NT2/D1 (cell line): Measurements from ENCODE around the gene FARS2.

Experiments
- DNase-seq: peaks from one replicate; pipeline ENCODE4 v3.0.0-alpha.2; 2011; ENCODE audit warnings: low read depth, low spot score
- H3K27me3 ChIP-seq: 2 replicates; pipeline ENCODE4 v1.6.0; 2011; ENCODE audit warnings: mild to moderate bottlenecking; ENCODE audit not compliant: insufficient read length, insufficient read depth
- H3K36me3 ChIP-seq: 2 replicates; pipeline ENCODE4 v1.6.1; 2011; ENCODE audit warnings: mild to moderate bottlenecking, low read length, mixed read lengths; ENCODE audit not compliant: insufficient read depth, insufficient read length
- H3K4me1 ChIP-seq: 2 replicates; pipeline ENCODE4 v1.5.1; 2011; ENCODE audit not compliant: insufficient read depth, insufficient read length
- H3K4me3 ChIP-seq: 2 replicates; pipeline ENCODE4 v1.5.1; 2011; ENCODE audit warnings: low read depth; ENCODE audit not compliant: insufficient read length
- H3K9ac ChIP-seq: 2 replicates; pipeline ENCODE4 v1.6.0; 2011; ENCODE audit warnings: low read depth; ENCODE audit not compliant: insufficient read length
- H3K9me3 ChIP-seq: 2 replicates; pipeline ENCODE4 v1.5.1; 2011; ENCODE audit warnings: mild to moderate bottlenecking, low read length; ENCODE audit not compliant: insufficient read depth
- SUZ12 ChIP-seq: IDR thresholded peaks from 2 replicates; pipeline ENCODE4 v1.6.1; 2011; ENCODE audit not compliant: insufficient read length, insufficient read depth; ENCODE audit errors: extremely low read depth
- YY1 ChIP-seq: IDR thresholded peaks from 2 replicates; pipeline ENCODE4 v1.6.1; 2011; ENCODE audit not compliant: insufficient read length, insufficient read depth
- ZNF274 ChIP-seq: IDR thresholded peaks from 2 replicates; pipeline ENCODE4 v1.6.1; 2011; ENCODE audit warnings: mild to moderate bottlenecking, low read depth, low read length

The FARS2 gene

GRCh38 chr6:5394280-5394679 lies 133.0 kb downstream of the FARS2 start:
- Histone ChIP-seq H3K27me3 (no peaks in the 10 kb centered on the region), H3K4me3 (no peak overlapping the region), H3K9me3 (no peaks in the 10 kb centered on the region), H3K9ac (no peak overlapping the region), H3K36me3 (no peaks in the 10 kb centered on the region), H3K4me1 (no peaks in the 10 kb centered on the region)
- TF ChIP-seq ZNF274, result no peak
- no peak for TF ChIP-seq SUZ12
- TF ChIP-seq YY1, result no peak
- no peak for DNase-seq

DNA sequence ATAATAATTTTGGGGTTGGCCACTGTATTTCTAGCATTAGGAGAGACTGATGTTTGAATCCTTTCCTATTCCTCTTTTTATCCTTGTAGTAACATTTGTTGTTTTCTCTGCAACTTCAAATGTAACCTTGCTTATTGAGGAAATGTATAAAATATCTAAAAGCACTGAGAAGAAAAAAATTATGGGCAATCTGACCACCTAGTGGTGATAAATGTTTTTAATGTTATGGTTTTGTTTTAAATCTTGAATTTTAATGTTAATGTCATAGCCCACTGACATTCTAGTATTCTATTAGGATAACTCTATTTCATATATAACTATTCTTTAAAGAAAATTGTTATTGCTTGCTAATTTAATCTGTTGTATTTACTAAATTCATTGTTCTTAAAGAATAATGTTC lies 134.4 kb downstream of the FARS2 start:
- Histone ChIP-seq H3K36me3 (no peaks in the 10 kb centered on the region), H3K4me1 (no peaks in the 10 kb centered on the region)

DNA sequence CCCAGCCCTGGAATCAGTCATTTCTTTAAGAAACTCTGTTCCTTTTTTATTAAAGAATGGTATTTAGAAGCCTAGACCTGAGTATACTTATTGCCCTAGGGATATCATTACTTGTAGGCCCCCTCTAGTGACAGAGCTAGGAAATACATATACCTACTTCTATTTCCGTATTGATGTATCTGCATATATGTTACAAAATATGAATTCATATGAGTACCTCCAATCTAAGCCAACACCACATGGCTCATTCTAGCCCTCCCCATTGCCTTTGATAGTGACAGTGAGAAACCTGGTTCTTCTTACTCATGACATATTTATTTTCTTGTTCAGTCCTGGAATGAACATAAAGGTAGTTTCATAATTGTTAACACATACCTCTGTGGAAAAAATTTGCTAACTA lies 137.2 kb downstream of the FARS2 start:
- Histone ChIP-seq H3K36me3 (no peaks in the 10 kb centered on the region), H3K9me3 (no peaks in the 10 kb centered on the region), H3K9ac (no peak overlapping the region), H3K4me1 (no peaks in the 10 kb centered on the region), H3K4me3 (no peak overlapping the region), H3K27me3 (no peaks in the 10 kb centered on the region)
- DNase-seq, result no peak
- TF ChIP-seq ZNF274 (no peak), SUZ12 (no peak), YY1 (no peak)

More for the DNA sequence above, 134.4 kb downstream of the FARS2 start:
- no peak for DNase-seq
- Histone ChIP-seq H3K27me3 (no peaks in the 10 kb centered on the region), H3K9ac (no peak overlapping the region), H3K4me3 (no peak overlapping the region), H3K9me3 (no peaks in the 10 kb centered on the region)
- TF ChIP-seq ZNF274 (no peak), SUZ12 (no peak), YY1 (no peak)

- Histone ChIP-seq H3K9ac (no peak overlapping the region), H3K9me3 (no peaks in the 10 kb centered on the region), H3K27me3 (no peaks in the 10 kb centered on the region), H3K4me1 (no peaks in the 10 kb centered on the region), H3K4me3 (no peak overlapping the region), H3K36me3 (no peaks in the 10 kb centered on the region)
- TF ChIP-seq ZNF274 (no peak), YY1 (no peak), SUZ12 (no peak)
- no peak for DNase-seq
Measured at GRCh38 chr6:5399391-5399790, 138.1 kb downstream of the FARS2 start.

- TF ChIP-seq SUZ12 (no peak), ZNF274 (no peak), YY1 (no peak)
- Histone ChIP-seq H3K9me3 (no peaks in the 10 kb centered on the region), H3K9ac (no peak overlapping the region), H3K36me3 (no peaks in the 10 kb centered on the region), H3K4me1 (no peaks in the 10 kb centered on the region), H3K27me3 (no peaks in the 10 kb centered on the region), H3K4me3 (no peak overlapping the region)
- no peak for DNase-seq
Measured at GRCh38 chr6:5401845-5402738, 140.8 kb downstream of the FARS2 start.

GRCh38 chr6:5403076-5403475 lies 141.8 kb downstream of the FARS2 start:
- no peaks in the 10 kb centered on the region for H3K4me1 ChIP-seq
- H3K36me3 ChIP-seq, result no peaks in the 10 kb centered on the region
- no peak overlapping the region for H3K4me3 ChIP-seq
- TF ChIP-seq ZNF274 (no peak), YY1 (no peak), SUZ12 (no peak)
- H3K9ac ChIP-seq, result no peak overlapping the region
- H3K9me3 ChIP-seq, result no peaks in the 10 kb centered on the region
- no peak for DNase-seq
- no peaks in the 10 kb centered on the region for H3K27me3 ChIP-seq

DNA sequence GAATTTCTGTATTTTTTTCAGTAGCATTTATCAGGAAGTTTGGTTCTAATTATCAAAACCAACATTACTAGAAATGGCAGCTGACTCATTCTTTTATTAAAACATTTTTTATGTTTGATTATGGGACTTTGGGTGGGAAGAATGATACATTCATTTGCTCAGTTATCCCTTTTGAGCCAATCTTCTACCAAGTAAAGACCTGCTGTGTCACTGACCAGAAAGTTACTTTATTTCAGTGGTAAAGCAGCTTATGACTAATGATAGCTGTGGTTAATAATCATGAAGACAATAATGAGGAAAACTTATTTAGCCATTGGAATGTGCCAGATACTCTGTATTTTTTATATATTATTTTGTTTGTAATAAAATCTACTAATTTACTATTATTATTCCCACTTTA lies 142.3 kb downstream of the FARS2 start:
- no peaks in the 10 kb centered on the region for H3K4me1 ChIP-seq
- no peak overlapping the region for H3K4me3 ChIP-seq
- no peaks in the 10 kb centered on the region for H3K9me3 ChIP-seq
- no peaks in the 10 kb centered on the region for H3K36me3 ChIP-seq
- no peak overlapping the region for H3K9ac ChIP-seq
- no peak for TF ChIP-seq YY1
- no peak for TF ChIP-seq SUZ12
- TF ChIP-seq ZNF274, result no peak
- DNase-seq, result no peak
- H3K27me3 ChIP-seq, result no peaks in the 10 kb centered on the region
